ENCODE measurements around the gene NPBWR2.

NPBWR2 gene

GRCh38 chr20:64071341-64072332 lies 35.7 kb downstream of the NPBWR2 start:
- no peak for DNase-seq

- DNase-seq: no peak
Measured at GRCh38 chr20:64070244-64070993, 36.9 kb downstream of the NPBWR2 start.

- no peak for DNase-seq
Measured at GRCh38 chr20:64069614-64070243, 37.6 kb downstream of the NPBWR2 start.

DNA sequence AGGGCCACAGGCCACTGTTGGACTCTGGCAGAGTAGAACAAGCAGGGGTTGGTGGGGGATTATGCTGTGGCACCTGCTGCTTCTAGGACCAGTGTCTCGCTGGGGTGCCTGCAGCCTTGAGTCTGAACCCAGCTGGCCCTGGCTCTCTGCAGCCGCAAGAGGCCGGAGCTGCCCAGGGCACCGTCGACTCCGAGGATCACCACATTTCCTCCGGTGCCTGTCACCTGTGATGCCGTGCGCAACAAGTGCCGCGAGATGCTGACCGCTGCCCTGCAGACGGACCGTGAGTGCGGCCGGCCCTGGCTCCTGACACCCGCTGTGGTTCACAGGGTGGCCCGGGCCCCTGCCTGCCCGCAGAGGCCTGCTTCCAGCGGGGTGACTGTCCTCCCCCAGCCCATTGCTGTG lies 38.2 kb downstream of the NPBWR2 start:
- DNase-seq: no peak

DNA sequence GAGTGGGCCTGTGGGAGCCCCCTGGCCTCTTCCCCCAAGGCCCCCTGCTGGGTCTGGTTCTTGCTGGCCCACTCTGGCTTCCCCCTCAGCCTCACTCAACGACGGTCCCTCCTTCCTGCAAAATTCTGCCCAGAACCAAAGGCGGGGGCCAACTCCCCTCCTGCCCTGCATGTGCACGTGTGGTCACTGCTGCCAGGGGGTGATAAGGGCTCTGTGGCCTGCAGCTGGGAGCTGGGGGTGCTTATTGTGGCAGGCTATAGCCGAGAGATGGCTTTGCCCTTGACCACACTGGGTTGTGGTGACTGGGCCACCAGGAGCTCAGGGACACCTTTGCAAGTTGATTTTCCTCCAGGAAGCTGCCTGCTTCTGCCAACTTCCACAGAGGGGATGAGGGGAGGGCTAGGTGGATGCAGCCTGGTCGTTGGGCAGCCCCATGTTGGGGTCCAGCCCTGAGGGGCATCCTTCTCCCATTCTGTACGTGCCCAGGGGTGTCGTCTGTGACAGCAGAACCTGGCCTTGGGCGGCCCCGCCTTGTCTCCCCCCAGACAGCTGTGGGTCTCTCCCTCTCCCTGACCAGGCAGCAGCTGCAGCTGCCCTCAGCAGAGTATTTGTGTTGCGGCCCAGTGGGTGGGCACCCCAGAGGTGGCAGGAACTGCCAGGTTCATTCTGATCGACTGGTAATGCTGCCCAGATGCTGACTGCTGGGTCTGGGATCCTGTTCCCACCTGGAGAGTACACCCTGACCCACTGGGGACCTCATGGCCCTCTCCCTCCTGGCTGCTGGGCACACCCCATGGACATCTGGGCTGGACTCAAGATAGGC lies 38.8 kb downstream of the NPBWR2 start:
- DNase-seq: no peak

DNA sequence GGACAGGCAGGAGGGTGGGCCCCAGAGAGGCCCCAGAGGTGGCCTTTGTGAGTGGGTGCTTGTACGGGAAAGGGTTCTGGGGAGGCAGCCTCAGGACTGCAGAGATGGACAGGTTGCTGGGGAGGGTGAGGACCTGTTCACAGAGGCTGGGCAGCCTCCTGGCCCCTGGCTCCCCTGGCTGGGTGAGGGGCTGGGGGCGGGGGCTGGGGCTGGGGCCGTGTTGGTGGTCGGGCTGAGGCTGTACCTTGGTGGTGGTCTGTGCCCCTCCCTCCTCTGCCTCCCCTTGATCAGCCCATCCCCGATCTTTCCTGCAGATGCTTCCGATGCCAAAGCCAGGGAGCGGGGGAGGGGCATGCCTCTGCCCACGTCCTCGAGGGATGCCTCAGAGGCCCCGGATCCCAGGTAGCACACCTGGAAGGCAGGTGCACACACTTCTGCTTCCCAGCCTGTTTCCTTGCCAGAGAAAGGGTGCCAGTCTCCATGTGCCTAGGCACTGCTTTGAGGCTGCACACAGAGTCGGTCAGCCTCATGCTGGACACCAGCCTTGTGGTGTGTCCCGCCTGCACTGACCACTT lies 39.5 kb downstream of the NPBWR2 start:
- DNase-seq: no peak

- DNase-seq: no peak
Measured at GRCh38 chr20:64067005-64067632, 40.2 kb downstream of the NPBWR2 start.

- DNase-seq: no peak
Measured at GRCh38 chr20:64065974-64066343, 41.4 kb downstream of the NPBWR2 start.

DNA sequence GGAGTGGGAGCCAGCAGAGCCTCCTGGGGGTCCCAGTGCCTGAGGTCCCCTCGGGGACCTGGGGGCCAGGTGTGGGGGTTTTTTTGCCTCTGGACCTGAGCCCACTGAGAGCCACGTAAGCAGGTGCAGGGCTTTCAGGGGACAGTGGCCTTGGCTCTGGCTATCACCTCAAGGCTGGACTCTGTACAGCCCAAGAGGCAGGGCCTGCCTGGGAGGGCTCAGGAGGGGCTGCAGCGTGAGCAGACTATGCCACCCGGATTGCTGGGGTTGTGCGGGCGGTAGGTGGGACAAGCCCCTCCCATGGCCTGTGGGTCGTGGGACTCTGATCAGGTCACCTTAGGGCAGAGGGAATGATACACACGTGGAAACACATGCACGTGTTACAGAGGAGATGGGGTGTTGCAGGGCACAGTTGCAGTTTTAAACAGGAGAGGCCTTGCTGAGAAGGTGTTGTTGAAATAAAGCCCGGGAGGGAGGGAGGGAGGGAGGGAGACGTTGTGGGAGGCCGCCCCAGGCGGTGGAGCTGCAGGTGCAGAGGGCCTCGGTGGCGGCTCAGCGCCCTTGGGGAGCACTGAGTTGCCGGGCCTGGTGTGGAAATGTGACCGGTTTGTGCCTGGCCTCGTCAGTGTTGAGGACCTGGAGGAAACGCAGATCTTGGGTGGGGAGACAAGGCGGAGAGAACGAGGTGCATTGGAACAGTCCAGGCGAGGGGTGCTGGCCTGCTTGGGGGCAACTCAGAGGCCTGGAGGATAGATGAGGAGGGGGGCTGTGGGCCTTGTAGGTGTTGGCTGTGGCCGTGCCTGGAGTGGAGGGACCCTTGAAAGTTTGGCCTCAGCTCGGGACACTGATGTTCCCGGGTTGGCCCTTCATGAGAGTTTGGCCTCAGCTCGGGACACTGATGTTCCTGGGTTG lies 42.0 kb downstream of the NPBWR2 start:
- DNase-seq: no peak

GRCh38 chr20:64064145-64064698 lies 43.1 kb downstream of the NPBWR2 start:
- DNase-seq: no peak

DNA sequence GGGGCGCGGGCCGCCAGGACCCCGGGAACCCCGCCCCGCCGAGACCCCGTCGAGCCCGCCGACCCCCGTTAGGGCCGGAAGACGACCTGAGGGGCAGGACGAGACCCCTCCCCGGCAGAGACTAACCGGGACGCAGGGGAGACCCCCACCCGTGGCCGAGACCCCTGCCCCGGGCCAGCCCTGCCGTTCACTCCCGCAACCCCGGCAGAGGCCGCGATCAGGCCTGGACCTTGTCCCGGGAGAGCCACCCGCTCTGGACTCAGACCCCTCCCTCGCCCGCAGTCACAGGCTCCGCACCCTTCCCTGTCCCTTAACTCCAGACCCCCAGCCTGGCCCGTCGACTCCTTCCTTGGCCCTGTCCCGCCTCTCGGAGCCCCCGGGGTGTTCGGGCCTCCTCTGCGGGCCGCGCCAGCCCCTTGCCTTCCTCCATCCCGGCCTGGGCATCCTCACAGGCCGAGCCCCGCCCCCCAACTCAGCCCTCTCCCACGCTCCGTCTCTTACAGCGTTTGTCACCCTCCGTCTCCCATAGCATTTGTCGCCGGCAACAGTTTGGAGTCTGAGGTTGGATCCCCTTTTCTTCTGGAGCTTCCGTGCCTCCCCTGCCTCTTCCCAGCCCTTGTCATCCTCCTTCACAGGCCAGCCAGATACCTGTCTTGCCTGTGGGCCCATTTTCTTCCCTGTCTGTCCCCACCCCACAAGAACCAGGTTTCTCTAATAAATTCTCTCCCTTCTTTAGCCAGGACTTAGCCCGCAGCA lies 43.8 kb downstream of the NPBWR2 start:
- no peak for DNase-seq

GRCh38 chr20:64062596-64063388 lies 44.6 kb downstream of the NPBWR2 start, which contains the start of gene TCEA2:
TSS of gene TCEA2 (plus strand) at chr20:64063198. CDS start at chr20:64063313, 115 bp downstream.
- DNase-seq: peak; percentile 93

GRCh38 chr20:64062276-64062595 lies 45.1 kb downstream of the NPBWR2 start:
- no peak for DNase-seq

GRCh38 chr20:64058536-64058935 lies 48.8 kb downstream of the NPBWR2 start:
- DNase-seq: no peak

GRCh38 chr20:64057628-64058498 lies 49.5 kb downstream of the NPBWR2 start:
- peak; percentile 55 for DNase-seq

- DNase-seq: no peak
Measured at GRCh38 chr20:64056889-64057627, 50.3 kb downstream of the NPBWR2 start.

- no peak for DNase-seq
Measured at GRCh38 chr20:64056639-64056888, 50.8 kb downstream of the NPBWR2 start.

Measured in NCI-H1105 (cell line).